ENCODE data around the gene ST3GAL3. TPM values are rescaled to one million over a fixed set of nuclear protein-coding genes. Genes with fewer than 3 reads are reported as not detected.

ST3GAL3 gene
- total RNA-seq, 1 experiment from 2014 or later: 19.3 TPM

DNA sequence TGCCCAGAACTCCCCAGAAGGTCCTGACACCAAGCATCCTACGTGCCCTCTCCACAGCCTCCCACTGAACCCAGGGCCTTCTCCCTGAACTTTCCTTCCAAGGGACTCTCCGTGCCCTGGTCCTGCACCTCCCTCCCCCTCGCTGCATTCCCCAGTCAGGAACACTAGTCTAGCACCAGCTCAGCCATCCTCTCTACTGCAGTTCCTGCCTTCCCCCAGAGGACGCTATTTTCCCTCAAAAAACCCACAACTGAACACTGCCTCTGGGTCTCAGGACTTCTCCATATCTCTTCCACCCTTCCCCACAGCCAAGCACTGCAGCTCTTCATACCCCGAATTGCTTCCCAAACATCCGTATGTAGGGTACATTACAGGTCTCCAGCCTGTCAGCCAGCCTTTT, 213.7 kb downstream of the ST3GAL3 start:
- BruUV-seq (replicated peaks): no TSS peak
- Histone ChIP-seq H3K4me3 (no peak overlapping the region), H3K4me2 (no peak overlapping the region), H3K27ac (no peak overlapping the region), H4K20me1 (ENCODE audit: insufficient read depth) (no peaks in the 10 kb centered on the region), H3K4me1 (replicated peaks; ENCODE audit: insufficient read depth) (peaks cover 10% of the 10 kb centered on the region; the same call in 1 of the 2 replicates), H3K79me2 (ENCODE audit: low read depth) (no peaks in the 10 kb centered on the region), H3K27me3 (ENCODE audit: insufficient read depth, low read depth) (no peaks in the 10 kb centered on the region), H3F3A (ENCODE audit: insufficient read depth, low read depth) (peaks cover 5% of the 10 kb centered on the region; the same call in 1 of the 2 replicates), H2AFZ (no peak overlapping the region), H3K9me3 (ENCODE audit: insufficient read depth, low read depth) (no peaks in the 10 kb centered on the region), H3K9me2 (ENCODE audit: insufficient read depth) (no peaks in the 10 kb centered on the region), H3K36me3 (ENCODE audit: low read depth) (no peaks in the 10 kb centered on the region)
- DNase-seq: no peak
- intact Hi-C loops (cut with micrococcal nuclease; ENCODE audit: unreplicated experiment): no loop called here
- CTCF ChIA-PET: interaction anchor here (0.5 kb wide), 1 partner anchor 155 kb away, joined by 3 read pairs; no protein-coding TSS in a partner anchor
- TF ChIP-seq EZH2 (IDR thresholded peaks at IDR 0.05; ENCODE audit: low read depth) (no peak), CTCF (conservative IDR thresholded peaks at IDR 0.05) (no peak)
- POLR2A ChIA-PET (ENCODE audit: unreplicated experiment): no interaction called here

- no peaks in the 10 kb centered on the region for H3K36me3 ChIP-seq (ENCODE audit: low read depth)
- H3F3A ChIP-seq (ENCODE audit: insufficient read depth, low read depth): peaks cover 14% of the 10 kb centered on the region; the same call in 1 of the 2 replicates
- no peaks in the 10 kb centered on the region for H3K27me3 ChIP-seq (ENCODE audit: insufficient read depth, low read depth)
- no TSS peak for BruUV-seq (replicated peaks)
- H4K20me1 ChIP-seq (ENCODE audit: insufficient read depth): no peaks in the 10 kb centered on the region
- no peaks in the 10 kb centered on the region for H3K79me2 ChIP-seq (ENCODE audit: low read depth)
- no peak overlapping the region for H3K27ac ChIP-seq
- TF ChIP-seq EZH2 (IDR thresholded peaks at IDR 0.05; ENCODE audit: low read depth) (no peak), CTCF (conservative IDR thresholded peaks at IDR 0.05) (no peak)
- H3K9me3 ChIP-seq (ENCODE audit: insufficient read depth, low read depth): peaks cover 2% of the 10 kb centered on the region; the same call in 1 of the 2 replicates
- CTCF ChIA-PET: no interaction called here
- intact Hi-C loops (cut with micrococcal nuclease; ENCODE audit: unreplicated experiment): no loop called here
- no peak for DNase-seq
- no peak overlapping the region for H3K4me2 ChIP-seq
- H2AFZ ChIP-seq: no peak overlapping the region
- no peaks in the 10 kb centered on the region for H3K9me2 ChIP-seq (ENCODE audit: insufficient read depth)
- peaks cover 16% of the 10 kb centered on the region; the same call in 1 of the 2 replicates for H3K4me1 ChIP-seq (replicated peaks; ENCODE audit: insufficient read depth)
- H3K4me3 ChIP-seq: no peak overlapping the region
- POLR2A ChIA-PET (ENCODE audit: unreplicated experiment): no interaction called here
Observed at GRCh38 chr1:43924516-43924915, 217.2 kb downstream of the ST3GAL3 start.

DNA sequence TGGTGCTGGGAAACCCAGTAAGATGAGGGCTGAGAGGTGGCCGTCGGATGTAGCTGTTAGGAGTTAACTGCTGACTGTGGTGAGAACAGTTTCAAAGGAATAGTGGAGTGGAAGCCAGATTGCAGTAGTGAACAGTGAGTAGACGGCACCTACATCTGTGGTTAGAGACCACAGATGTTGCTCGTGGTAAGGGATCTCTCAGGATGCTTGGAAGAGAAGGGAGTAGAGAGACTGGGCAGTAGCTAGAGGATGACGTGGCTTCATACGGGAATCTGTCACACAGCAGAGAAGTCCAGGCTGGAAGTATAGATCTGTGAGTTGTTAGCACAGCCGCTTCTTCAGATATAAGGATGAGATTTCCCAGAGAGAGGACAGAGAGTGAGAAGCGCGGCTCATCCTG, 218.5 kb downstream of the ST3GAL3 start:
- no peak overlapping the region for H3K4me3 ChIP-seq
- no peaks in the 10 kb centered on the region for H3K79me2 ChIP-seq (ENCODE audit: low read depth)
- H3K27ac ChIP-seq: no peak overlapping the region
- intact Hi-C loops (cut with micrococcal nuclease; ENCODE audit: unreplicated experiment): no loop called here
- no peak for TF ChIP-seq CTCF (conservative IDR thresholded peaks at IDR 0.05)
- no peak for TF ChIP-seq EZH2 (IDR thresholded peaks at IDR 0.05; ENCODE audit: low read depth)
- H3K4me2 ChIP-seq: no peak overlapping the region
- peaks cover 27% of the 10 kb centered on the region for H3K4me1 ChIP-seq (replicated peaks; ENCODE audit: insufficient read depth)
- H3K9me3 ChIP-seq (ENCODE audit: insufficient read depth, low read depth): peaks cover 2% of the 10 kb centered on the region; the same call in 1 of the 2 replicates
- no peak for DNase-seq
- H3F3A ChIP-seq (ENCODE audit: insufficient read depth, low read depth): peaks cover 22% of the 10 kb centered on the region; the same call in 1 of the 2 replicates
- ChIA-PET POLR2A (ENCODE audit: unreplicated experiment) (no interaction called here), CTCF (no interaction called here)
- no peaks in the 10 kb centered on the region for H3K36me3 ChIP-seq (ENCODE audit: low read depth)
- no TSS peak for BruUV-seq (replicated peaks)
- H4K20me1 ChIP-seq (ENCODE audit: insufficient read depth): no peaks in the 10 kb centered on the region
- H3K9me2 ChIP-seq (ENCODE audit: insufficient read depth): no peaks in the 10 kb centered on the region
- no peak overlapping the region for H2AFZ ChIP-seq
- H3K27me3 ChIP-seq (ENCODE audit: insufficient read depth, low read depth): no peaks in the 10 kb centered on the region

All from PC-9 (cell line).